GM06990 (cell line): ENCODE data around the gene AGXT.

Experiments
- DNase-seq: peaks from one replicate; pipeline ENCODE4 v3.0.0-alpha.2; 2011; ENCODE audit not compliant: insufficient read length; ENCODE audit errors: extremely low read depth
- H3K27me3 ChIP-seq: replicated peaks from 2 replicates; pipeline ENCODE4 v1.6.0; 2011; ENCODE audit warnings: low read length; ENCODE audit not compliant: control insufficient read depth, insufficient read depth
- H3K36me3 ChIP-seq: 2 replicates; pipeline ENCODE4 v1.5.1; 2011; ENCODE audit warnings: low read length; ENCODE audit not compliant: control insufficient read depth, insufficient read depth
- H3K4me3 ChIP-seq: replicated peaks from 2 replicates; pipeline ENCODE4 v1.5.1; 2011; ENCODE audit warnings: low read depth, mild to moderate bottlenecking, control low read depth, low read length
- TF ChIP-seq, protein P1 (sequence below): IDR thresholded peaks from 2 replicates; pipeline ENCODE4 v1.5.1; 2011; ENCODE audit warnings: low read length, control low read depth, mild to moderate bottlenecking, inconsistent platforms; ENCODE audit not compliant: insufficient read depth, poor library complexity, severe bottlenecking

AGXT gene

GRCh38 chr2:240868286-240869108 is at the start of gene AGXT:
TSS of gene AGXT (plus strand) at chr2:240868824. CDS start at chr2:240868866, 42 bp downstream.
- TF ChIP-seq, protein P1, sequence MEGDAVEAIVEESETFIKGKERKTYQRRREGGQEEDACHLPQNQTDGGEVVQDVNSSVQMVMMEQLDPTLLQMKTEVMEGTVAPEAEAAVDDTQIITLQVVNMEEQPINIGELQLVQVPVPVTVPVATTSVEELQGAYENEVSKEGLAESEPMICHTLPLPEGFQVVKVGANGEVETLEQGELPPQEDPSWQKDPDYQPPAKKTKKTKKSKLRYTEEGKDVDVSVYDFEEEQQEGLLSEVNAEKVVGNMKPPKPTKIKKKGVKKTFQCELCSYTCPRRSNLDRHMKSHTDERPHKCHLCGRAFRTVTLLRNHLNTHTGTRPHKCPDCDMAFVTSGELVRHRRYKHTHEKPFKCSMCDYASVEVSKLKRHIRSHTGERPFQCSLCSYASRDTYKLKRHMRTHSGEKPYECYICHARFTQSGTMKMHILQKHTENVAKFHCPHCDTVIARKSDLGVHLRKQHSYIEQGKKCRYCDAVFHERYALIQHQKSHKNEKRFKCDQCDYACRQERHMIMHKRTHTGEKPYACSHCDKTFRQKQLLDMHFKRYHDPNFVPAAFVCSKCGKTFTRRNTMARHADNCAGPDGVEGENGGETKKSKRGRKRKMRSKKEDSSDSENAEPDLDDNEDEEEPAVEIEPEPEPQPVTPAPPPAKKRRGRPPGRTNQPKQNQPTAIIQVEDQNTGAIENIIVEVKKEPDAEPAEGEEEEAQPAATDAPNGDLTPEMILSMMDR: no peak
- Histone ChIP-seq H3K27me3 (peaks cover 1% of the 10 kb centered on the region), H3K4me3 (no peak within 1 kb of the TSS), H3K36me3 (no peaks in the 10 kb centered on the region)
- DNase-seq: no peak

GRCh38 chr2:240819126-240819857 is 49.3 kb upstream of the AGXT start:
- no peak for DNase-seq
- H3K27me3 ChIP-seq: no peaks in the 10 kb centered on the region; the same call in none of the 2 replicates

DNA sequence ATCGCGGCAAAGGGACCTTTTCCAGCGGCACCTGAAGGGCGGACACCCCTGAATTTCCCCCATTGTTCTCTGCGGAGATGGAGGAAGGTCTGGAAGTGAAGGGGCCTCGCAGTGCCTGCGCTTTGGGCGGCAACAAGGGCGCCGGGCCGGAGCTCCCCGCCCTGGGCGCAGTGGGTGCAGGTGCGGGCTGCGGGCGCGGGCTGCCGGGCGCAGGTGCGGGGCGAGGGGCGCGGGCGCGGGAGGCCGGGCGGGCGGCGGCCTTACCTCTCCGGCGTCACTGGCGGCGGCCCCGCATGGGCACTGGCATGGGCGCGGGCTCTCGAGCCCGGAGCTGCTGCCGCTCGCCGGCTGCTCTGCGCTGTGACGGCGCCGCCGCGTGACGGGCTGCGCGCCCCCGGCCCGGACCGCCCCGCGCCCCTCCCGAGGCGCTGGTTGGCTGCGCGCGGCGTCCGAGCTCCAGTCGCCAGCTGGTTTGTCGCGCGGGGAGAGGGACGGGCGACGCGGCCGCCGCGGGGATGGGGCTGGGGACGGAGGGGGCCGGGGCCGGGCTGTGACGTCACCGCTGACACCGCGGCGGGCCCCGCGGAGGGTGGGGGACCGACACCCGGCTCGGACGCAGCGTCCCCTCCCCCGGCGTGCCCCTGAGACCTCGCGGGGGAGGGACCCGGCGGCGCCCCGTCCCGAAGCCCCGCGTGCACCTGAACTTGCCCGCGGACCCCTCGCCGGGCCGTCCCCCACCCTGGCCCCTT is 48.6 kb upstream of the AGXT start, which contains the start of gene KIF1A:
KIF1A (minus strand) TSS at position 362 of the 749 bp plus-strand sequence. CDS start 22,467 bp downstream, outside the sequence.
- Histone ChIP-seq H3K4me3 (no peak within 1 kb of the TSS), H3K27me3 (no peaks in the 10 kb centered on the region; the same call in none of the 2 replicates), H3K36me3 (no peaks in the 10 kb centered on the region)
- DNase-seq: no peak
- TF ChIP-seq, protein P1: no peak

More at GRCh38 chr2:240819126-240819857, 49.3 kb upstream of the AGXT start:
- TF ChIP-seq, protein P1: no peak
- H3K36me3 ChIP-seq: no peaks in the 10 kb centered on the region
- H3K4me3 ChIP-seq: no peak overlapping the region

- Histone ChIP-seq H3K4me3 (no peak overlapping the region), H3K36me3 (no peaks in the 10 kb centered on the region), H3K27me3 (no peaks in the 10 kb centered on the region; the same call in none of the 2 replicates)
- no peak for DNase-seq
- TF ChIP-seq, protein P1: no peak
Observed at GRCh38 chr2:240820607-240821428, 47.8 kb upstream of the AGXT start.

DNA sequence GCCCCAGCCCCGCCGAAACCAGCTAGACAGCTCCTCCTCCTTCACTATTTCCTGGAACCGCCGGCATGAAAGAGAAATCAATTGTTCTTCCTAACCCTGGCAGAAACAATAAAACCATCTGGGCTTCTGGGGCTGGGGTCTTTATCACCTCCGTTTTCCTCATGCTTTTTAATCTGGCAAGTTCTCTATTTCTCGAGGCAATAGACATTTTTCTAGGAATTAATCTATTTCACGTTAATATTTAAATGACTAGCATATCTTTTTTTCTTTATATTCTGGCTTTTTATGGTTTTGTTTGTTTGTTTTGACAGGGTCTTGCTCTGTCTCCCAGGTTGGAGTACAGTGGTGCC is 47.2 kb upstream of the AGXT start:
- Histone ChIP-seq H3K36me3 (no peaks in the 10 kb centered on the region), H3K4me3 (no peak overlapping the region), H3K27me3 (no peaks in the 10 kb centered on the region; the same call in none of the 2 replicates)
- TF ChIP-seq, protein P1: no peak
- no peak for DNase-seq
